HL-60/S4 (cell line): ENCODE results near the gene MMS19.

Experiments used
- in situ Hi-C: fragments of 300-500 bp; cut with MboI; formaldehyde crosslinking; loops from 2 replicates; pipeline ENCODE4 v1.14.3; 2022; ENCODE audit warnings: low sequenced_read_pairs

MMS19 gene

GRCh38 chr10:97465982-97466381 lies 32.2 kb downstream of the MMS19 start:
- in situ Hi-C loops = no loop called here

- in situ Hi-C loops = no loop called here
These were observed 34.0 kb downstream of the MMS19 start for GRCh38 chr10:97464226-97464625.

- in situ Hi-C loops = no loop called here
These were observed 34.7 kb downstream of the MMS19 start for GRCh38 chr10:97463363-97464132.

- in situ Hi-C loops = no loop called here
These were observed 35.9 kb downstream of the MMS19 start for GRCh38 chr10:97462309-97462708.

- in situ Hi-C loops = no loop called here
These were observed 38.3 kb downstream of the MMS19 start for GRCh38 chr10:97459933-97460332.

GRCh38 chr10:97459111-97459510 lies 39.1 kb downstream of the MMS19 start:
- in situ Hi-C loops = no loop called here

GRCh38 chr10:97456686-97457065 lies 41.5 kb downstream of the MMS19 start:
- in situ Hi-C loops = no loop called here

- in situ Hi-C loops = no loop called here
These were observed 42.1 kb downstream of the MMS19 start for GRCh38 chr10:97456034-97456685.

- in situ Hi-C loops = no loop called here
These were observed 43.7 kb downstream of the MMS19 start for GRCh38 chr10:97454330-97455036.

GRCh38 chr10:97452352-97452751 lies 45.9 kb downstream of the MMS19 start:
- in situ Hi-C loops = no loop called here

- in situ Hi-C loops = no loop called here
These were observed 46.6 kb downstream of the MMS19 start for GRCh38 chr10:97451605-97452004.

- in situ Hi-C loops = no loop called here
These were observed 47.4 kb downstream of the MMS19 start for GRCh38 chr10:97450828-97451227.

GRCh38 chr10:97445722-97446639 lies 52.2 kb downstream of the MMS19 start, which contains the start of the genes EXOSC1 and ZDHHC16:
TSS of gene EXOSC1 (minus strand) at chr10:97446006. CDS start at chr10:97445985, 21 bp downstream.
TSS of gene ZDHHC16 (plus strand) at chr10:97446175. CDS start at chr10:97451676, 5,501 bp downstream.
- in situ Hi-C loops = no loop called here

GRCh38 chr10:97445357-97445721 lies 52.9 kb downstream of the MMS19 start:
- in situ Hi-C loops = no loop called here

GRCh38 chr10:97444212-97444611 lies 54.0 kb downstream of the MMS19 start:
- in situ Hi-C loops = no loop called here

GRCh38 chr10:97442277-97442676 lies 55.9 kb downstream of the MMS19 start:
- in situ Hi-C loops = no loop called here

- in situ Hi-C loops = no loop called here
These were observed 63.0 kb downstream of the MMS19 start for GRCh38 chr10:97435211-97435610.

- in situ Hi-C loops = no loop called here
These were observed 63.7 kb downstream of the MMS19 start for GRCh38 chr10:97434557-97434956.

GRCh38 chr10:97434055-97434454 lies 64.2 kb downstream of the MMS19 start:
- in situ Hi-C loops = no loop called here

GRCh38 chr10:97428572-97428981 lies 69.6 kb downstream of the MMS19 start:
- in situ Hi-C loops = no loop called here
